ENCODE measurements around the gene RELN.
"Not testable (repeated sequence)": the region's sequence is repeated elsewhere in the genome, so short reads cannot be mapped to it uniquely, and the experiment has no call there.

Gene RELN

DNA sequence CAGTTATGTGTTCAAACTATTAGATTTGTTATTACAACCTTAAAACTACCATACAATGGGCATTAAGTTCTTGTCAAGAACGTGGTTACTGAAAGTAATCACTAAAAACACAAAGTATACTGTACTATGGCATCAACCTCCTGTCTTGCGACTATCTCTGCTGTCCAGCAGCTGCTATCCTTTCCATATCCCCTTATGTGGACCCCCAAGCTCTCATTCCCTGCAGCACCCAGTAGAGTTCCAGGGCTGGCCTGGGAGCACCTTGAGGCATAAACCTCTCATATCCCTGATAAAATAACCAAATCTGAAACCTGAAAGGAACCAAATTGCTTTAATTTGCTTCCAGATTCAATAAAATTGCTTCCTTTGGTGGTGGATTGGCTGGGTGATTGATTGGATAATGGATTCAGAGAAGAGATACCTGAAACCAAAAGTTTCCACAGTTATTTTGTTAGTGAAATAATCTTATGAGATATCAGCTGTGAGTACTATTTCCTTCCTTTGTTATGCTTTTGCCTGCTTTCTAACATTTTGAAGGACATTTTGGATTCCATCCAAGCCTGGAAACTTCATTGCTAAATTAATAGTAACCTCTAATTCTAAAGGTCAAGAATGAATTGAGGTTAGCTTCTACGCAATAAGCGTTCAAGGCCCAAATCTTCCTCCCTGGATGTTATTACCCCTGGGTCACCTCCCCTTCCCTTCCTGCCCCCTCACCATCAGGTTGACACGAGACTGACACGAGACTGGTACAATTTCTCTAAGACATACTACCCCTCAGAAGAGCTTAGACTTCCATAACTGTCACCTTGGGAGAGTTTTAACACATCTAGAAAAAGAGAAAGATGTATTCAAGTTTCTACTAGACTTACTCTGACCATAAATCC lies 48.8 kb downstream of the RELN start:
- no peak for DNase-seq

DNA sequence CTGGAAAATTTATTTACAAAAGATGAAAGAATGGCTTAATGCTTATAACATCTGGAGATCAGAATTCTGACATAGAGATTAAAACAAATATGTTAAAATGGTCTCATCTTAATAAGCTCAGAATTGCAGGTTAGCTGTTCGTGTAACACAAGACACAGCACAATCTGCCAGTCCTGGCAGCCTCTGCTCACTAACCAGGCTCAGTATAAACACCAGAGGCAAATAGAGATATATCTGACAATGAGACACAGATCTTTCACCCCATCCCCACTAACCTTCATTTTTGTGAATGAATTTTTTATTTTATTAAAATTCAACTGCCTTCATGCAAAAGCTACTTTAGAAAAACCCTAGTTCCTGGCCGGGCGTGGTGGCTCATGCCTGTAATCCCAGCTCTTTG lies 51.8 kb downstream of the RELN start:
- no peak for DNase-seq

DNA sequence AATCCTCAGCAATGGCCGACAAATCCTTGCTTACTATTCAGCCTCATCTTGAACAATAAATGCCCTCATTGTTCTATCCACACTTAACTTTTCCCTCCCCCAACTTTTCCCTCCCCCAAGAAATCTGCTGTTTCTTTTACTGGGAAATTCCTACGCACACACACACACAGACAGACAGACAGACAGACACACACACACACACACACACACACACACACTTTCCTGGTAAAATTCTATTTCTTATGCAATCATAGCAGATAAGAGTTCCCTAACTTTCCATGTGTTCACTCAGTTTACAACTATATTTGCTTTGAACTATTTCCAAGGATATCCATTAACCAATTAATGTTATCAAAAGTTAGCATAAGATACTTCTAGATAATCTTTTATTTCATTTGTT lies 52.9 kb downstream of the RELN start:
- no peak for DNase-seq

DNA sequence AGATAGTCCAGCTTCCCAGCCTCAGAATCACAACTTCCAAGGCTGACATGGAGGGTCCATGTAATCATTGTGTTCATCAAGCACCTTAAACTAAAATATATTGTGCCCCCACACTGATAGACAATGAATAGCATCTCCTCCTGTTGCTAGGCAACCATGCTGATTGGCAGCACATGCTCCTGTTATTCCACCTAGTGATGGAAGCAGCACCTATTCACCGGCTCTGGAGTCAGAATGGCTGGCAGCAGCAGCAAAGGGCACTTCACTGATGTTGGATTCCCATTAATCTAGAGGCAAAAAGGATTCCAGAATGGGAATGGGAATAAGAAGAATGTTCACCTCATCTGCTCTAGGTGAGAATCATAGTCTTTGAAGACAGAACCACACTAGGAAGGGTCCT lies 55.0 kb downstream of the RELN start:
- no peak for DNase-seq

DNA sequence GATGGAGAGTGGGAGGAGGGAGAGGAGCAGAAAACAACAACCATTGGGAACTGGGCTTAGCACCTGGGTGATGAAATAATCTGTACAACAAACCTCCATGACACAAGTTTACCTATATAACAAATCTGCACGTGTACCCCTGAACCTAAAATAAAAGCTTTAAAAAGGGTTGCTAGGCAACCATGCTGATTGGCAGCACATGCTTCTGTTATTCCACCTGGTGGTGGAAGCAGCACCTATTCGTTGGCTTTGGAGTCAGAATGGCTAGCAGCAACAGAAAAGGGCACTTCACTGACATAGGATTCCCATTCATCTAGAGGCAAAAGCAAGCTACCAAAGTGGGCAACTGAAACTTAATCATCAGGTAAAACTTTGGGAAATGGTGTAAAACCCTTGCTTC lies 57.1 kb downstream of the RELN start:
- no peak for DNase-seq

DNA sequence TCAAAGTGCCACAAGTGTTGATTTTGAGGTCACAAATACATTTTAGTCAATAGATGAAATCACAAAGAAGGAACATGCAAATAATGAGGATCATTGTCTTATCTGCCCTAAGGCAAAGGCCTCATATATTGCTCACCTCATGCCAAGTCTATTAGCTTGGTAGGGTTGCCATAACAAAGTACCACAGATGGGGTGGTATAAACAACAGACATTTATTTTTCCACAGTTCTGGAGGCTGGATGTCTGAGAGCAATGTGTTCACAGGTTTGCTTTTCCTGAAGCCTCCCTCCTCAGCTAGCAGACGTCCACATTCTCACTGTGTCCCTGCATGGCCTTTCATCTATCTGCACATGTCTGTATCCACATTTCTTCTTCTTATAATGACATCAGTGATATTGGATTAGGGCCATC lies 59.6 kb downstream of the RELN start:
- DNase-seq = no peak

DNA sequence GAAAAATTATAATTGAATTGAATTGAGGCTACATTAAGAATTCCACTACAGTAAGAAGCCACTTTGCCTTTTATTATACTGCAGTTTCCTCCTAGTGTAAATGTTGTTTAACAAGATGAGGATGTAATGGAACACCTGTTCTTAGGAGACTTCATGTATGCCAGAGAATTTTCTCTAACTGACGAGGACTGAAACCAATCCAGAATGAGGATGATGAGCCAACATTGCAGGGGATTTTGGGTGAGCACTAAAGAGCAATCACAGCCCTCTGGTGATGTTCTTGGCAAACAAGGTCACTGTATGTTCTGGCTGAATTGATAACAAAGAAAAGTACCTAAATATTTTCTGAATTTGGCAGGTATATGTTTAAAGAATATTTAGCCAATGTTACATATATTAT lies 60.9 kb downstream of the RELN start:
- DNase-seq = no peak

DNA sequence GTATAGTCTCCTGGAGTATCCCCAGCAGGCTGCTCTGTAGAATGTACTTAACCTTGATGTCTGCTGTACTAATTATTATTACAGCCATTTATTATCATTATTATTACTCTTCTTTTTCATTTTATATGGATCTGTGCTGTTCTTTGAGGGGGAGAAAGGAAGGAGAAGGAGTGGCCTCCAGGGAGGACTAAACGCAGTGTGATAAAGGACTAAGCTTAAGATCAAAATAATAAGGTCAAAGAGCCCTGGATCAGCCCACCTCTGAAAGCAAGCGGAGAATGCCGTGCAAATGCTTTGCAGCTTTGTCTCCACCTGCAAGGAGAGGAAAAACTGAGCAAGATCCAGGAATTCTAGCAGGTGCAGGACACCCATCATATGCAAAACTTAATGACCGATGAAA lies 65.3 kb downstream of the RELN start:
- no peak for DNase-seq

DNA sequence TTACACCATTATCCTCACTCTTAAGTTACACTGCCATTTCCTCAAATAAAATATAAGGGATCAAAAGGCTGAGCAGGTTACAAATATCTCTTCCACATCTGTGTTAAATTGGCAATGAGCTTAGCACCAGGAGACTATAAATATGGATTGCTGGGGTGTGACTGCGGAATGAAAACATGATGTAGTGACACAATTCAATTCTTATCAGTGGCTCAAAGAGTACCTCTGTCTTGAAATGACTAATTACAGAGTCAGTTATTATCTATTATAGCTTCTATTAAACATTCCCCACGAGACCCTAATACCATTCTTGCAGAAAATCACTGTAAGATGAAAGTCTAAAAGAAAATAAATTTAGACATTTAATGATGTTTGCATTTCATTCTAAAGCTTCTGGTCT lies 67.1 kb downstream of the RELN start:
- no peak for DNase-seq

DNA sequence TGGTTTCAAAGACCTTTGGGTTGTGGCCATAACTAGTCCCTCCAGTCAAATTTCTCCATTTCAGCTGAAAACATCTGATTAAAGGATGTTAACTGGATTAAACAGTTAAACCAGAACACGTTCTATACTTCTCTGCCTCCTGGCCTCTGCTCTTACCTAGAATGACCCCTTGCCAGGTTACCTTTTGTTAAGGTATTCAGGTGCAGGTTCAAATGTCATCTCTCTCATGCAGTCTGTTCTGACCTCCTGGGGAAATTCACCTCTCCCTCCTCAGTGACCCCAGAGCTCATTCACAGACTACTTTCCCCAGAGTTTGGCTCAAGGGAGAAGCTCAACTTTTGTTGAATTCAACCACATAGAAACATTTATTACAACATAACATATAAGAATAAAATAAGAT lies 67.8 kb downstream of the RELN start:
- no peak for DNase-seq

DNA sequence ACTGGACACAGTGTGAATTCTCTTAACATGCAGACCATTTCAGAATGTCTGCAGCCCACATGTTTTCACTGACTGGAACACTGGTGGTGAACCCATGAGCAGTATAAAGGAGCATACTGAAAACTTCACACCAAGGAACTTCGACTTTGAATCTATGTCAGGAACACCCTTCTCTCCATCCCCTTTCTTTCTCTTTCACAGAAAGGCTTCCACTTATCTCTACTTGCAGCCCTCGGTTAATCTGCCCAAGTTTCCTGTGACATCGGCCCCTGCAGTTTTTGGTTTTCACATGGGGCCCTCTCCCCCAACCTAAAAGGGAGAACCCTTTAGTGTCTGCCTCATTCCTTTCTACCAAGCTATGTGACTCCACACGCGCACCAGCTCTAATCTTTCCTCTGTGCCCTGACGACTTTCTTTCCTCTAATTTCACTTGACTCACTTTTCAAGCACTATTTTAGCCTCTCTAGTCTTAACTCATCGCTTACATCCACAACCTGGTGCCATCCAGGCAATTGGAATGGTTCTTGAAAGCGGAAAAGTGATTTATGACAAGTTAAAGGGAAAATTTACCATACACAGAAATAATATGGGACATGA lies 70.1 kb downstream of the RELN start:
- DNase-seq = no peak

DNA sequence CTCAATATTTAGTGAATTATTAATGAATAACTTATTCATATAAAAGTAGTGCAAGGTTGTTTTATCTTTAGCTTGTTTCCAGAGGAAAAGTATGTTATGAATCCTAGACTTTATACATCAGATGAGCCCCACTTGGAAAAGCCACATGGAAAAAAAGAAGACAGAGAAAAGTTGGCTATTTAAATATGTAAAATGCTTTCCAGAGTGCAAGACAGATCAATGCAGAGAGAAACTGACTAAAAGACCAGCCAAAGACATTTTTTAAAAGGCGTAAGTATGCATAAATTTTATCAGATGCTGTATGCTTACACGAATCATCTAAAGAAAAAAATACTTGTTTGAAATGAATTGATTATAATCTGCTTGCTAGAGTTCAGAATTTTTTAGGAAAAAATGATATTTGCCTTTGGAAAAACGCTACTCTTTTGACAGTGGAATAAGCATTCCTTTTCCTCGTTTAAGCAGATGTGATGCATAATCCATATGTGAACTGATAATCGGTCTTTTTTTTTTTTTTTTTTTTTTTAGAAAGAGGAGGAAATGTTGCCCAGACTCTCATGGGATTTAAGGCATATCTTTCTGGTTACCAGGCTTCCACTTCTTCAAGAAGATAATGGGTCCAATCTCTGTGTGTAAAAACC lies 70.7 kb downstream of the RELN start:
- DNase-seq = no peak

DNA sequence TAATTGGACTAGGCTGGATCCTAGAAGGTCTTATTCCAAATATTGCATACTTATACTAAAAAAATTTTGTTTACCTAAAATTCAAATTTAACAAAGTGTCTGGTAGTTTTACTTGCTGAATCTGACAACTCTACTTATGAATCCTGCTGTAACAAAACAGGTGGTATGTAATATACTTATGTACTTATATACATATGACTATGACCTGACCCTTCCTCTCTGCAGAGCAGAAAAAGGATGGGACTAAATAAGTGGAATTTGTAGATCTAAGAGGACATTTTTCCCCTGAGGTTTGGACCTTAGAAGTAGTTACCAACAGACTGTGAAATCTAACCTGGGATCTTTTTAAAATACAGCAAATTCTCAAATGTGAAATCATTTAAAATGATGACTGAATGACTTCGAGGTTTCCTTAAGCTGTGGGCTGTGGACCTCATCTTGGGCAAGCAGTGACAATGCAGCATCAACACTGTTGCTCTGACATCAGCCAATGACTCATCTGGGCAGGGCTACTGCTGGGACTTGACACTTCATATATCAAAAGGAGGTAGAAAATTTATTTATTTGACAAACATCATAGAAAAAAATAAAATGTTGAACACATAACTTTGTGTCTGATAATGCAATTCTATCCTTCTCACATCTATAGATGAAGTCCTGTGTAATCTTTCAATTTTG lies 73.6 kb downstream of the RELN start:
- no peak for DNase-seq

DNA sequence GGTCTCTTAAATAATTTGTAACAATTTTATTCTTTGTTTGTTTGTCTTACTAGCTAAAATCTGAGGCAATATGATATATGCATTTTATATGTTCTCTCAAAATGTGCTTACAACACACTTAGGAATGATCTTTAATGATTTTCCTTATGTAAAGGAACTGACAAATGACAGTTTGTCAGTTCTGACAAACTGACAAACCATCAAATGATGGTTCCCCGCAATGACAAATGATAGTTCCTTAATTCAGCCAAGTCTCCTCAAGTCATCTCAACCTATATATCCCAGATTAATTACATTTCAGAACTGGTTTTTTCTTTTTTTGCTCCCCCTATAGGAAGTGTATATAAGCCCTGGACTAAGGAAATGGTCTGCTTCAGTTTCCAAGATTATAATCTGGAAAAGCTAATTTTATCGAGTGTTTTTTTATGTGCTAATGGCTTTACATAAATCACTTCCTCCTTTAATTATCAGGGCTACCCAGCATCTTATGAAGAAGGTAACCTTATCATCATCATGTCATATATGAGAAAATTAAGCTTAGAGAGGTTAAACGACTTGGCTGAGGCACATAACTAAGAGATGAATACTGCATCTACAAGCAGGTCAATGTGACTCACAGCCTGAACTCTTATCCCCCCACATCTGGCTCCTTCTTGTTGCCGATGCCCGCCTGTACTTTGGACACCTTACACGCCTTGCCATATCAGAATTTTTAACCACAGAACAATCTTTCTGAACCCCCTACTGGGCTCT lies 75.1 kb downstream of the RELN start:
- no peak for DNase-seq

DNA sequence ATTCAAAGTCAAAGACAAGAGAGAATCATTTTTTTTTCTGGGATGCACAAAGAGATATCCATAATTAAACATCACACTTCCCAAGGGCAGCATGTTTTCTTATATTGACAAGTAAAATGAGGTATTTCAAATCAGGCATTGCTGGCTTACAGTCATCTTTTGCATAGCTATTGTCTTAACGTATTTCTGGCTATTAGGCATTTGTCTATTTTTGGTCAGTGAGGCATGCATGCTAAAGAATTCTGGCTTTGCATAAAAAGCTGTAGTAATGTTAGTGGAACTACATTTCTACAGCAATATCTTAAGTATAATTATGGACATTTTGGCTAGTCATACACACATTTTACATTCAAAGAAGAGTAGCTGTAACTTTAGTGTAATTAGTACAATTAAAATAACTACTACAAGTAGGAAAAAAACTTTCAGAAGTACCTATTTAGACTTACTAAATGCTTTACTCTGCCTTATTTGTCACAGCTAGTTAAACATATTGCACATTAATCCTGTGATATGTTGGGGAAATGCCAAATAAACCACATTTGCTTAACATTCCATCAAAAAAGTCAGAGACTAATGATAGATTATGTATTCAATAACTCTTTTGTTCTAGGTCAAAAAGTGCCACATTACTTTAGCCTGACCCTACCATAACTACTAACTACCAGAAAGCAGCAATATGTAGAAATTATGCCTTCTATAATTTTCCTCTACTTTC lies 76.4 kb downstream of the RELN start:
- DNase-seq = no peak

DNA sequence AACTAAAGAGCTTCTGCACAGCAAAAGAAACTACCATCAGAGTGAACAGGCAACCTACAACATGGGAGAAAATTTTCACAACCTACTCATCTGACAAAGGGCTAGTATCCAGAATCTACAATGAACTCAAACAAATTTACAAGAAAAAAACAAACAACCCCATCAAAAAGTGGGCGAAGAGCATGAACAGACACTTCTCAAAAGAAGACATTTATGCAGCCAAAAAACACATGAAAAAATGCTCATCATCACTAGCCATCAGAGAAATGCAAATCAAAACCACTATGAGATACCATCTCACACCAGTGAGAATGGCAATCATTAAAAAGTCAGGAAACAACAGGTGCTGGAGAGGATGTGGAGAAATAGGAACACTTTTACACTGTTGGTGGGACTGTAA lies 78.4 kb downstream of the RELN start:
- not testable (repeated sequence) for DNase-seq

DNA sequence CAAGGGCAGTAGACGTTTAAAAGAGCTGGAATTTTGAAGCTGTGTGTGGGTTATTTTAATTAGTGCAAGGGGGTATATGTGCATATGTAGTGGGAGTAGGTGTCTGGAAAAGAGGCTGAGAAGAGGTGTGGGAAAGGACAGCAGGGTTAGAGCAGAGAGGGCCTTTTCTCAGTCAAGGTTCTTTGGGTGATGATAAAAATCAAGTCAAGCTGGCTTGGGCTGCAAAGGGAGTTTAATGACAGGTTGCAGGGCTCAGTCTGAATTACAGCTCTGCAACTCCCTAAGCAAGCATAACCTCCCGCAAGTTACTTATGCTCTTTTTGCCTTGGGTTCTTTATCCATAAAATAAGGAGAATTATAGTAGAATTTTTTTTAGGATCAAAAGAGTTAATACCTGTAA lies 83.5 kb downstream of the RELN start:
- DNase-seq = no peak

DNA sequence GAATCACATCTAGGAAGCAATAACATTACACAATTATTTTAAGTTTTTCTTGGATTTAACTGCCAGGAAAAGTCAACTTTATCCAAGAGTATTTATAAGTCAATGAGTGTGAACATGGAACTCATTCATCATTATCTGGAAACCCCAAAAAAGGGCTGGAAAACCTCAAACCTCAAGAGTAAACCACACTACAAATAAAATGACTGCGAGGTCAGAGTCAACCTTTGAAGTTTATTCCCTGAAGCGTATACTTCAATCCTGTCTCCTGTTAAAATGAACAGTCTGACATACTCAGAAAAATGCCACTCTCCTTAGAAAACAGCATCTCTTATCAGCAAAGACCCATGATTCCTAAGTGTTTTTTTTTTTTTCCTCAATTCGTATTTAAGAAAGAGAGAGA lies 86.5 kb downstream of the RELN start:
- no peak for DNase-seq

DNA sequence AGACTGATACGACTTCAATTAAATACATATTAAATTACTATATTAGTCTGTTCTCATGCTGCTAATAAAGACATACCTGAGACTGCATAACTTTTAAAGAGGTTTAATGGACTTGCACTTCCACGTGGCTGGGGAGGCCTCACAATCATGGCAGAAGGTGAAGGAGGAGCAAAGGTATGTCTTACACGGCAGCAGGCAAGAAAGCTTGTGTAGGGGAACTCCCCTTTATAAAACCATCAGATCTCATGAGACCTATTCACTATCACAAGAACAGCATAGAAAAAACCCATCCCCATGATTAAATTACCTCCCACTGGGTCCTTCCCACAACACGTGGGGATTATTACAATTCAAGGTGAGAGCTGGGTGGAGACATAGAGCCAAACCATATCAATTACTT lies 92.6 kb downstream of the RELN start:
- not testable (repeated sequence) for DNase-seq

DNA sequence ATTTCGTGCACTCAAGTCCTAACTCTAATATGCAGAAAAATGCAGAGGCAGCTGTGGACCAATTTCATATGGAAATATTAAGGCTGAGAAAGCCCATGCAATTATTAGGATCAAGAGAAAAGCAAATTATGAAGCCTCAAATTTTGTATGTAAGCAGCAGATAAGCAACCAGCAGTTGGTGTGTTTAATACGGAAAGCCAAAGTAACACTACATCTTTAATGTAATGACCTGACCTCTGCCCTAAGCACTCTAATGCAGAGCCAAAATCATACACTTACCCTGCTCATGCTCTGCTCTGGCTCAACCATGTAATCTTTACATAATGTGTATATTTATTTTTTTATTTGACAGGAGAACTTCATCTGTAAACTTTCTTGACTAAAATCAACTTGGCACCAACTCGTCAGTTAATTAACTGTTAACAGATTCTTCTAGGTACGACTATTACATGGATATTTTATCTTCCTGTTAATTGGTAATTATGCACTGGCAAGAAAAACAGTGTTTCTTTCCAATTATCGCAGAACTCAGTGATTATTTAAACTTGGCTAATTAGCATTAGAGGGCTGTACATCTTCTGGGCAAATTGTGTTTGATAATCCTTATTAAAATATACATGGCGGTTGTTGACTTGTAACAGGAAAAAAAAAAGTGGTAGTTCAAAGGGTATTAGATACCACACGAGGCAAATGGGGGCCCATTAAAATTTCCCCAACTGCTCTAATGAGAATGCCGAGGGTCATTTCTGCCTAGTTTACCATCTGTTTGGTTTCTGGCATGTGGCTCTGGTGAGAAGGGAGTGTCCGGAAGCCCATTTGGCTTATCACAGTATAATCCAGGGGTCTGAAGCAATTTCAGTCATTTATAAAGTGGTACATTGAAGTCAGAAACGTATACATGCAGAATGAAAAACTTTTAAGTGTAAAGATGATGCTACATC lies 94.5 kb downstream of the RELN start:
- no peak for DNase-seq

DNA sequence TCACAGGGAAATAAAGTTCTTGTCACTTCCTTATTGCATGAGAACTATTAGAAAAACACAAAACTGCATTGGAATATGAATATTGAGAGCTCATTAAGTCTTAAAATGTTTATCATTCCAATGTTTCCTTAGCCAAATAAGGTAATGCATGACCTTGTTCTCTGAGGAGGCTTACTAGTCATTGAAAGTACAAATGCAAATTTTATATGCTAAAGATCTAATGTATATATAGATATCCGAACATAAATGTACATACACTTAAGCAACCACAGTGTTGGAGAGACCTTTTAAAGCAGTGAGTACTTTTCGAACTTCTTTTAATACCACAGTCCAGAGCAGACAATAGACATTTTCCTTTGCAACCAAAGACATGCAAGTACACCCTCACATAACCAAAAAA lies 96.1 kb downstream of the RELN start:
- no peak for DNase-seq
